Activated naive CD4-positive, alpha-beta T cell treated with anti-CD3 and anti-CD28 coated beads for 36 hours (primary cell): ENCODE results near the gene ZNF570. TPM values are rescaled to one million over a fixed set of nuclear protein-coding genes. Genes with fewer than 3 reads are reported as not detected.

Experiments used
- CTCF ChIA-PET: fragments of 350-600 bp; sonication (Branson Sonifier 250); formaldehyde crosslinking; loops from one replicate; lab custom pipeline; 2021; ENCODE audit warnings: antibody characterized with exemption; lab: Charles Lee
- DNase-seq: peaks from one replicate; pipeline ENCODE4 v3.0.0-alpha.2; 2020
- H3K27ac Mint-ChIP-seq: one replicate; pipeline ENCODE4 v1.8.0; 2021; ENCODE audit warnings: mild to moderate bottlenecking, mixed read lengths
- H3K27me3 Mint-ChIP-seq: one replicate; pipeline ENCODE4 v1.8.0; 2021; ENCODE audit warnings: low read depth, mixed read lengths
- H3K36me3 Mint-ChIP-seq: one replicate; pipeline ENCODE4 v1.8.0; 2021; ENCODE audit warnings: low read depth, mixed read lengths
- H3K4me1 Mint-ChIP-seq: one replicate; pipeline ENCODE4 v1.8.0; 2021; ENCODE audit warnings: low read depth, mixed read lengths
- H3K4me3 Mint-ChIP-seq: one replicate; pipeline ENCODE4 v1.8.0; 2021; ENCODE audit warnings: mild to moderate bottlenecking, moderate library complexity, mixed read lengths
- H3K9me3 Mint-ChIP-seq: one replicate; pipeline ENCODE4 v1.8.0; 2021; ENCODE audit warnings: mixed read lengths
- intact Hi-C: fragments of 100-400 bp; cut with micrococcal nuclease; formaldehyde crosslinking; loops from one replicate; pipeline ENCODE4 v1.15.1; 2023
- total RNA-seq, 2 experiments: library from RNA; stranded (reverse); gene quantifications; one replicate each; pipeline ENCODE4 v1.2.3, GENCODE V29; 2021

Gene ZNF570
- 1 to 10 TPM; 3.1 to 3.7 TPM for total RNA-seq

DNA sequence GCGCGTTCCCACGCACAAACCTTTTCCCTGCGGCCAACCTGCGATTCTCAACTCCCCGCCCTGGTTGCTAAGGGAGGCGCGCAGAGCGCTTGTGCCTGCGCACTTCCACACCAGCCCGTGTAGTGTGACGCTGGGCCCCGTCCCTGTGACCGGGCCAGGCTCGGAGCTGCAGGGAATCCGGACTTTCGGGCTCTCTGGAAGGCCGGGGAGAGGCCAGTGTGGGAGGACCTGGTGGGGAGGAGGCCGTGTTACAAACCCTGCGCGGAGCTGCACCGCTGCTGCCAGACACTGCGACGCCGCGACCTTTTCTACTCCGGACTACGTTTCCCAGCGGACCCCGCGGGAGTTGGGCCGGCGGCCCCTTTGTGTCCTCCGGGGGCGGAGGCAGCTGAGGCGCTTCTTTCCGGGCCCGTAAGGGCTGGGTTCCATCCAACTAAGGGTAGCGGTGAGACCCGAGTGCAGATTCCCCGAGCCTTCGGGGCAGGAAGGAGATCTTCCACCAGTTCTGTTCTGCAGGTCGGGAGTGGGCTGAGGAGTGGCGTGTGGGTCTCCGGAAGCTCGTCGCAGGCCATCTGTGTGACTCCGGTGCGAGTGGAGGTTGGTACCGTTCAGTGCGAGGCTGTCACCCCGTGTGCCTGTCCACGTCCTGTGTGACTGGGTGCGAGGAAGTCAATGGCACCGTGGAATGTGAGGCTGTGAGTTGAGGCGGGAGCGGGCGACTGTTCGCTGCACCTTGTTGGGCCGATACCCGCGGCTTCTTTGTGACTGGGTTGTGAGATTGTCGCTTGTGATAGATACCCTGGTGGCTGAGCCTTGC is at the start of gene ZNF570:
Gene ZNF570 (plus strand): TSS at position 396 of the 817 bp plus-strand sequence. CDS start 999 bp downstream, outside the sequence.
- CTCF ChIA-PET: no interaction called here
- DNase-seq: peak; percentile 90
- intact Hi-C loops: loop anchor here (1.0 to 10.0 kb wide), 6 partner anchors 37 to 1254 kb away; partner anchors contain the start of genes ZNF146, ZNF345, ZNF420 and ZNF461
- peak within 1 kb of the TSS; percentile 96 for H3K4me3 Mint-ChIP-seq
- no peaks in the 10 kb centered on the region for H3K27me3 Mint-ChIP-seq
- peak within 1 kb of the TSS; percentile 94 for H3K27ac Mint-ChIP-seq
- H3K4me1 Mint-ChIP-seq: peaks cover 28% of the 10 kb centered on the region
- H3K36me3 Mint-ChIP-seq: peaks cover 32% of the 10 kb centered on the region
- peaks cover 13% of the 10 kb centered on the region for H3K9me3 Mint-ChIP-seq

DNA sequence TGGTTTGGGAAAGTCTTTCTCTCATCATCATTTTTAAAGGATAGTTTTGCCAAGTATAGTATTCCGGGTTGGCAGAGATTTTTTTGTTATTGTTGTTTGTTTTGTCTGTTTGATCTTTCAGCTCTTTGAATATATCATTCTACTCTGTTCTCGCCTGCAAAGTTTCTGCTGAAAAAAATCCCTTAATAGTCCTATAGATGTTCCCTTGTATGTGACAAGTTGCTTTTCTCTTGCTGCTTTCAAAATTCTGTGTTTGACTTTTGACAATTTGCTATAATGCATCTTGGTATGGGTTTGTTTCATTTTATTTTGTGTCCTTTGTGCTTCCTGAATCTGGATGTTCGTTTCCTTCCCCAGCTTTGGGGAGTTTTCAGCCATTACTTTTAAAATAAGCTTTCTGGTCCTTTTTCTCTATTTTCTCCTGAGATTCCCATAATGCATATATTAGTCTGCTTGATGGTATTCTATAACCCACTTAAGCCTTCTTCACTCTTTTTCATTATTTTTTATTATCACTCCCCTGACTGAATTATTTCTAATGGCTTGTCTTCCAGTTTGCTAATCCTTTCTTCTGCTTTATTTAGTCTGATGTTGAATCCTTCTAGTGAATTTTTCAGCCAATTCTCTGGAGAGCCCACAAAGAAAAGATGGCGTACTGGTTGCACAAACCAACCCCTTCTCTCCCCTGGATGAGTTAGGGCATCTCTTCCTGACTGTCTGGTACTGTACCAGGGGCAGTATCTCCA is 16.5 kb upstream of the ZNF570 start:
- intact Hi-C loops: no loop called here
- CTCF ChIA-PET: no interaction called here
- Mint-ChIP-seq H3K4me3 (no peak overlapping the region), H3K4me1 (no peaks in the 10 kb centered on the region), H3K36me3 (peaks cover 63% of the 10 kb centered on the region), H3K27me3 (no peaks in the 10 kb centered on the region), H3K27ac (no peak overlapping the region), H3K9me3 (peaks cover 81% of the 10 kb centered on the region)
- no peak for DNase-seq

DNA sequence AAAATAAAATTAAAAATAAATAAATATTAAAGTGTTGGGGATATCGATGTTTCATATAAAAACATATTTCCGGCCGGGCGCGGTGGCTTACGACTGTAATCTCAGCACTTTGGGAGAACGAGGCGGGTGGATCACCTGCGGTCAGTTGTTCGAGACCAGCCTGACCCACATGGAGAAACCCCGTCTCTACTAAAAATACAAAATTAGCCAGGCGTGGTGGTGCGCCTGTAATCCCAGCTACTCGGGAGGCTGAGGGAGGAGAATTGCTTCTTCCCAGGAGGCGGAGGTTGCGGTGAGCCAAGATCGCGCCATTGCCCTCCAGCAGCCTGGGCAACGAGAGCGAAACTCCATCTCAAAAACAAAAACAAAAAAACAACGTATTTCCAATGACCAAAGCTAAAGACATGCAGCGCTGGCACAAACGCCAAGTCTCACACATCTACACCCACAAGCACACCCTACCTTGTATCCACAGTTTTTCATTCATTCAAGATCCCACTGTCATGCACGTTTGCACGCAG is 2.8 kb upstream of the ZNF570 start:
- DNase-seq: no peak
- H3K27ac Mint-ChIP-seq: peak overlapping the region; percentile 92
- H3K4me1 Mint-ChIP-seq: peaks cover 28% of the 10 kb centered on the region
- CTCF ChIA-PET: interaction anchor here (0.8 kb wide), 1 partner anchor 12 kb away, joined by 6 read pairs; no protein-coding TSS in a partner anchor
- no peaks in the 10 kb centered on the region for H3K27me3 Mint-ChIP-seq
- intact Hi-C loops: loop anchor here (5.0 to 10.0 kb wide), 4 partner anchors 389 to 1252 kb away; partner anchors contain the start of genes ZNF146, ZNF345, ZNF420 and ZNF461
- H3K36me3 Mint-ChIP-seq: peaks cover 34% of the 10 kb centered on the region
- peak overlapping the region; percentile 96 for H3K4me3 Mint-ChIP-seq
- peaks cover 13% of the 10 kb centered on the region for H3K9me3 Mint-ChIP-seq

DNA sequence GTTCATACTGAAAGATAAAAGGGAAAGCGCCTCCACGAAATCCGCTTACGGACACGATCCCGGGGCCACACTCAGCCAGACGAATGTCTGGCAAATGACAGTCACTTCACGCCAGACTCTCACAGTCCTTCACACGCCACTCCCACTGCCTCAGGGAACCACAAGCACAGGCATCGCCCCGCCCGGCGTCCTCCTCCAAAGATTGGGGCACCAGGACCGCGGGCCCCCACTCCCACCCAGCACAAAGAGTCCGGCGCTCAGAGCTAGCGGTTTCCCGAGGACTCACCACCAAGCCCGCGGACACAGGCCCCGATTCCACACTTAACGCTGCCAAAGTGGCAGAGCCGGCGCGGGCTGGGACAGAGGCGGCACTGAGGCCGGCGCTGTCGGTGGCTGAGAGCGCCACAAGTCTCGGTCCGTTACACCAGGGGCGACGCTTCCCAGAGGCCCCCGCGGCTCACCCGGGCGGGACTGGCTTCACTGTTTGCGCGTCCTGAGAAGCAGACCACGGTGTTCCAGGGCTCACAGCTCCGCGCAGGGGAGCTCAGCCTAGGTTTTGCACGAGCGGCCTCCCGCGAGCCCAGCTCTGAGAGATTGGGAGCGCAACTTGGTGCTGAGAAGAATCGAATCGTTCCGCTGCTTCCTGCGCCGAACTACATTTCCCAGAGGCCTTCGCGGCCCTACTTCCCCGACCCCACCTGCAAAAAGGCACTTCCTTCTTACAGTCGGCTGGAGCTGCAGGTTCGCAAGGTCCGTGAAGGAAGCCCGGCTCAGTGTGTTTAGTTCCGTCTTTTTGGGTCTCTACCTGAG is 2.2 kb upstream of the ZNF570 start, which contains the start of gene ZNF569:
Gene ZNF569 (minus strand): TSS at position 647 of the 810 bp plus-strand sequence. CDS start 22,523 bp downstream, outside the sequence.
- Mint-ChIP-seq H3K27ac (peak within 1 kb of the TSS; percentile 92), H3K4me1 (peaks cover 28% of the 10 kb centered on the region), H3K27me3 (no peaks in the 10 kb centered on the region), H3K36me3 (peaks cover 34% of the 10 kb centered on the region), H3K4me3 (peak within 1 kb of the TSS; percentile 96), H3K9me3 (peaks cover 13% of the 10 kb centered on the region)
- CTCF ChIA-PET: no interaction called here
- DNase-seq: peak; percentile 93
- intact Hi-C loops: loop anchor here (1.0 to 10.0 kb wide), 13 partner anchors 96 to 1252 kb away; partner anchors contain the start of genes ZFP30, ZNF146, ZNF345 and ZNF420

DNA sequence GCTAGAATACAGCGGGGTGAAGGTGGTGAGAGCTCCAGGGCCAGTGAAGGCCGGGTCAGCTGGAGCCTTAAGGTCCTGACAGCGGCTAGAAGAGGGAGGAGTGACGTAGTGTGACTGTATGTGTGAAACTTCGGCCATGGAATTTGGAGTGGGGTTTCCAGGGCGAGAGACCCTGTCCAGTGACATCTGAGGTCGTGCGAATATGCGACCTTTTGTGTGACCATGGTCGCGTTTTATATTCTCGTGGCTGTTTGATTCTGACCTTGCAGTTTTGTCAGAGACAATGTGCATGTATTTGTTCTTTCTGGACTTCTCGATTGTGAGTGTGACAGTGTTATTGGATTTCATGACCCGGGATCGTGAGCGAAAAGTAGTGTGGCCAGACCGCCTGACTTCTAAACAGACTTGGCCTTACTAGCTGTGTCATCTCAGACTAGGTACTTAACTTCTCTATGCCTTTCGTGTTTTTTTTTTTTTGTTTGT is 1.5 kb upstream of the ZNF570 start:
- Mint-ChIP-seq H3K27ac (peak overlapping the region; percentile 92), H3K9me3 (peaks cover 13% of the 10 kb centered on the region), H3K27me3 (no peaks in the 10 kb centered on the region), H3K4me1 (peaks cover 28% of the 10 kb centered on the region), H3K4me3 (peak overlapping the region; percentile 96), H3K36me3 (peaks cover 34% of the 10 kb centered on the region)
- DNase-seq: no peak
- intact Hi-C loops: loop anchor here (1.0 to 10.0 kb wide), 13 partner anchors 96 to 1253 kb away; partner anchors contain the start of genes ZFP30, ZNF146, ZNF345 and ZNF420
- CTCF ChIA-PET: no interaction called here

DNA sequence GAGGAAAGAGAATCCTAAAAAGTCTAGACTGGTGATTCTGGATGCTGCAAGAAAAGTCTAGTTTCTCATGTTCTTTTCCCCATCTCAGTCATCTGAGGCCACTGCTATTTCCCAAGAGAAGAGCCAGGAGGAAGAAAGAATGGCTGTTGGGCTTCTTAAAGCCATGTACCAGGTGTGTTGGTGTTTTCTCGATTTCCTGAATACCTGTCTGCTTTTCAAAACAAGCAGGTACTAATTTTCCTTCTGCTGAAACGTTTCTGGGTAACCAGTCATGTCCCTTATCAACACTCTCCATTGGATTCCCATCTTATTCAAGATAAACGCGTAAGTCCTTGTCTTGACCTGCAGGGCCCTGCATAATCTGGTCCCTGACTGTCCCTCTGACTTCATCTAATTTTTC is 1.1 kb downstream of the ZNF570 start:
- intact Hi-C loops: no loop called here
- Mint-ChIP-seq H3K27ac (peak overlapping the region; percentile 94), H3K4me1 (peaks cover 28% of the 10 kb centered on the region)

DNA sequence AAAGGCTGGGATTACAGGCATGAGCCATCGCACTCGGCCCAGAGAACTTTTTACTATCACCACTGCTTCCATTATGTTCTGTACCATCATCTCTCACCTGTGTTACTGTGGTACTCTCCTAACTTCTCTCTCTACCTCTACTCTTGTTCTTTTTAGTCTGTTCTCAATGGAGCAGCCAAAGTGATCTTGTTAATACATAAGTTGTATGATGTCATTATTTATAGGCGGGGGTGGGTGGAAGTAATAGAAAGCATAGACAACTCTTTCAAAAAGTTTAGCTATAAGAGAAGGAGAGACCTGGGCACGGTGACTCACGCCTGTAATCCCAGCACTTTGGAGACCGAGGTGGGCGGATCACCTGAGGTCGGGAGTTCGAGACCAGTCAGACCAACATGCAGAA is 3.0 kb downstream of the ZNF570 start:
- Mint-ChIP-seq H3K4me1 (peaks cover 20% of the 10 kb centered on the region), H3K36me3 (peaks cover 37% of the 10 kb centered on the region), H3K27ac (no peak overlapping the region), H3K9me3 (peaks cover 18% of the 10 kb centered on the region), H3K4me3 (no peak overlapping the region), H3K27me3 (no peaks in the 10 kb centered on the region)
- DNase-seq: no peak
- CTCF ChIA-PET: no interaction called here
- intact Hi-C loops: no loop called here

More for the DNA sequence above, 1.1 kb downstream of the ZNF570 start:
- CTCF ChIA-PET: no interaction called here
- H3K9me3 Mint-ChIP-seq: peaks cover 5% of the 10 kb centered on the region
- H3K4me3 Mint-ChIP-seq: peak overlapping the region; percentile 96
- H3K27me3 Mint-ChIP-seq: no peaks in the 10 kb centered on the region
- peaks cover 30% of the 10 kb centered on the region for H3K36me3 Mint-ChIP-seq
- DNase-seq: no peak

DNA sequence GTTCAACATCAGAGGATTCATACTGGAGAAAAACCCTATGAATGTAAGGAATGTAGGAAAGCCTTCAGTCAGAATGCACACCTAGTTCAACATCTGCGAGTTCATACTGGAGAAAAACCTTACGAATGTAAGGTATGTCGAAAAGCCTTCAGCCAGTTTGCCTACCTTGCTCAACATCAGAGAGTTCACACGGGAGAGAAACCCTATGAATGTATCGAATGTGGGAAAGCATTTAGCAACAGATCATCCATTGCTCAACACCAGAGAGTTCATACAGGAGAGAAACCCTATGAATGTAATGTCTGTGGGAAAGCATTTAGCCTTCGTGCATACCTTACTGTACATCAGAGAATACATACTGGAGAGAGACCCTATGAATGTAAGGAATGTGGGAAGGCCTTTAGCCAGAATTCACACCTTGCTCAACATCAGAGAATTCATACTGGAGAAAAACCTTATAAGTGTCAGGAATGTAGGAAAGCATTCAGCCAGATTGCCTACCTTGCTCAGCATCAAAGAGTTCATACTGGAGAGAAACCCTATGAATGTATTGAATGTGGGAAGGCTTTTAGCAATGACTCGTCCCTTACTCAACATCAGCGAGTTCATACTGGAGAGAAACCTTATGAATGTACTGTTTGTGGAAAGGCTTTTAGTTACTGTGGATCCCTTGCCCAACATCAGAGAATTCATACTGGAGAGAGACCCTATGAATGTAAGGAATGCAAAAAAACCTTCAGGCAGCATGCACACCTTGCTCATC is 15.4 kb downstream of the ZNF570 start:
- H3K36me3 Mint-ChIP-seq: peaks cover 75% of the 10 kb centered on the region
- intact Hi-C loops: no loop called here
- CTCF ChIA-PET: no interaction called here
- no peak for DNase-seq
- peaks cover 60% of the 10 kb centered on the region for H3K9me3 Mint-ChIP-seq
- H3K27me3 Mint-ChIP-seq: no peaks in the 10 kb centered on the region
- H3K4me1 Mint-ChIP-seq: no peaks in the 10 kb centered on the region
- no peak overlapping the region for H3K27ac Mint-ChIP-seq
- H3K4me3 Mint-ChIP-seq: no peak overlapping the region

DNA sequence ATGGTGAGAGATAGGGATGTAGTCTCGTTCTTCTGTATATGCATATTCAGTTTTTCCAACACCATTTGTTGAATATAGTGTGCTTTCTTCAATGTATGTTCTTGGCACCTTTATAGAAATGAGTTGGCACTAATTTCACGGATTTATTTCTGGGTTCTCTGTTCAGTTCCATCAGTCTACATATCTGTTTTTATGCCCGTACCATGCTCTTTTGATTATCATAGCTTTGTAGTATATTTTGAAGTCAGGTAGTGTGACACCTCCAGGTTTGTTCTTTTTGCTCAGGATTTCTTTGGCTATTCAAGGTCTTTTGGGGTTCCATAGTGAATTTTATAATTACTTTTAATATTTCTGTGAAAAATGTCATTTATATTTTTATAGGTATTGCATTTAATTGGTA is 23.1 kb downstream of the ZNF570 start:
- intact Hi-C loops: no loop called here
- CTCF ChIA-PET: no interaction called here
- Mint-ChIP-seq H3K4me1 (no peaks in the 10 kb centered on the region), H3K9me3 (peaks cover 48% of the 10 kb centered on the region), H3K27me3 (no peaks in the 10 kb centered on the region), H3K36me3 (peaks cover 28% of the 10 kb centered on the region), H3K27ac (no peak overlapping the region), H3K4me3 (no peak overlapping the region)
- DNase-seq: no peak

DNA sequence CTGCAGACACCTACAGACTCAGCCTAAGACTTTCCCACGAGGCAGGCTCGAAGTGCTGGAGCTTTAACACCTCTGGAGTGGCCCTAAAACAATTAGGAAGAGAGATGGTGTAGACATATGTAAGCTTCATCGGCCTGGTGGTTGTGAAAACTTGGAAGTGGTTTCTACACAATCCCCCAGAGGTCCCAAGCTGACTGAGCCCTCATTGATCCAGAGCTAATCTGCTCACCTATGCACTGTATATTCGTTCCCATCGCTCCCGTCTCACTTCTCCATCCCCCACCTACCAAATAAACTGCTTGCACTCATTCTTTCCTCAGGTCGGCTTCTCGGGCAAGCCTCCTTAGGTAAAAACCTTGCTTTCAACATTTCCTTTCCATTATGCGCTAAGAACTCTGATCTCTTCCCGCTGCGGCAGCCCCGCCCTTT is 36.8 kb downstream of the ZNF570 start:
- Mint-ChIP-seq H3K4me3 (no peak overlapping the region), H3K36me3 (peaks cover 52% of the 10 kb centered on the region), H3K4me1 (no peaks in the 10 kb centered on the region), H3K27ac (no peak overlapping the region), H3K9me3 (peaks cover 25% of the 10 kb centered on the region), H3K27me3 (no peaks in the 10 kb centered on the region)
- no peak for DNase-seq
- CTCF ChIA-PET: interaction anchor here (1.0 kb wide), 1 partner anchor 89 kb away, joined by 3 read pairs; the partner anchor contains the start of genes ZNF540 and ZNF571
- intact Hi-C loops: loop anchor here (1.0 kb wide), 4 partner anchors 37 to 273 kb away; partner anchors contain the start of genes ZNF527, ZNF540, ZNF570 and ZNF571
